ENCODE measurements around the gene HID1. TPM values are rescaled to one million over a fixed set of nuclear protein-coding genes. Genes with fewer than 3 reads are reported as not detected.

Gene HID1
- total RNA-seq, 1 donor from 2014 or later: 2.6 TPM

GRCh38 chr17:74949455-74950115 is 23.0 kb downstream of the HID1 start:
- no peaks in the 10 kb centered on the region for H4K20me1 ChIP-seq (ENCODE audit: insufficient read depth, low read length)
- DNase-seq (ENCODE audit: low read depth) (no peak), FAIRE-seq (no peak)
- no peaks in the 10 kb centered on the region for H3K36me3 ChIP-seq (ENCODE audit: insufficient read depth, low read length)
- no peak overlapping the region for H3K4me3 Mint-ChIP-seq (ENCODE audit: unreplicated experiment)
- H3K4me3 ChIP-seq (ENCODE audit: insufficient read depth, low read depth, low read length): no peak overlapping the region
- H3K27me3 ChIP-seq (ENCODE audit: insufficient read depth, low read length): peaks cover 8% of the 10 kb centered on the region
- H2AFZ ChIP-seq (ENCODE audit: low read depth, low read length): no peak overlapping the region
- H3K4me2 ChIP-seq (ENCODE audit: low read length): no peak overlapping the region
- no peaks in the 10 kb centered on the region for H3K4me1 ChIP-seq (ENCODE audit: insufficient read depth, low read length)
- H3K27me3 Mint-ChIP-seq (ENCODE audit: low read depth, unreplicated experiment): peaks cover 46% of the 10 kb centered on the region
- no peak overlapping the region for H3K27ac Mint-ChIP-seq (ENCODE audit: unreplicated experiment)
- peaks cover 2% of the 10 kb centered on the region for H3K36me3 Mint-ChIP-seq (ENCODE audit: low read depth, unreplicated experiment)
- TF ChIP-seq, protein P1, sequence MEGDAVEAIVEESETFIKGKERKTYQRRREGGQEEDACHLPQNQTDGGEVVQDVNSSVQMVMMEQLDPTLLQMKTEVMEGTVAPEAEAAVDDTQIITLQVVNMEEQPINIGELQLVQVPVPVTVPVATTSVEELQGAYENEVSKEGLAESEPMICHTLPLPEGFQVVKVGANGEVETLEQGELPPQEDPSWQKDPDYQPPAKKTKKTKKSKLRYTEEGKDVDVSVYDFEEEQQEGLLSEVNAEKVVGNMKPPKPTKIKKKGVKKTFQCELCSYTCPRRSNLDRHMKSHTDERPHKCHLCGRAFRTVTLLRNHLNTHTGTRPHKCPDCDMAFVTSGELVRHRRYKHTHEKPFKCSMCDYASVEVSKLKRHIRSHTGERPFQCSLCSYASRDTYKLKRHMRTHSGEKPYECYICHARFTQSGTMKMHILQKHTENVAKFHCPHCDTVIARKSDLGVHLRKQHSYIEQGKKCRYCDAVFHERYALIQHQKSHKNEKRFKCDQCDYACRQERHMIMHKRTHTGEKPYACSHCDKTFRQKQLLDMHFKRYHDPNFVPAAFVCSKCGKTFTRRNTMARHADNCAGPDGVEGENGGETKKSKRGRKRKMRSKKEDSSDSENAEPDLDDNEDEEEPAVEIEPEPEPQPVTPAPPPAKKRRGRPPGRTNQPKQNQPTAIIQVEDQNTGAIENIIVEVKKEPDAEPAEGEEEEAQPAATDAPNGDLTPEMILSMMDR (IDR thresholded peaks at IDR 0.05; ENCODE audit: insufficient read depth, low read depth, low read length): no peak
- no peak for TF ChIP-seq EZH2 (IDR thresholded peaks at IDR 0.05; ENCODE audit: insufficient read depth, low read length)
- no peaks in the 10 kb centered on the region for H3K4me1 Mint-ChIP-seq (ENCODE audit: low read depth, unreplicated experiment)
- no peak overlapping the region for H3K9ac ChIP-seq (ENCODE audit: low read length)
- H3K27ac ChIP-seq (ENCODE audit: low read depth, low read length): no peak overlapping the region
- no peaks in the 10 kb centered on the region for H3K79me2 ChIP-seq (ENCODE audit: insufficient read depth, low read length)
- H3K9me3 ChIP-seq (ENCODE audit: insufficient read depth, low read depth, low read length): no peaks in the 10 kb centered on the region
- H3K9me3 Mint-ChIP-seq (ENCODE audit: unreplicated experiment): no peaks in the 10 kb centered on the region

DNA sequence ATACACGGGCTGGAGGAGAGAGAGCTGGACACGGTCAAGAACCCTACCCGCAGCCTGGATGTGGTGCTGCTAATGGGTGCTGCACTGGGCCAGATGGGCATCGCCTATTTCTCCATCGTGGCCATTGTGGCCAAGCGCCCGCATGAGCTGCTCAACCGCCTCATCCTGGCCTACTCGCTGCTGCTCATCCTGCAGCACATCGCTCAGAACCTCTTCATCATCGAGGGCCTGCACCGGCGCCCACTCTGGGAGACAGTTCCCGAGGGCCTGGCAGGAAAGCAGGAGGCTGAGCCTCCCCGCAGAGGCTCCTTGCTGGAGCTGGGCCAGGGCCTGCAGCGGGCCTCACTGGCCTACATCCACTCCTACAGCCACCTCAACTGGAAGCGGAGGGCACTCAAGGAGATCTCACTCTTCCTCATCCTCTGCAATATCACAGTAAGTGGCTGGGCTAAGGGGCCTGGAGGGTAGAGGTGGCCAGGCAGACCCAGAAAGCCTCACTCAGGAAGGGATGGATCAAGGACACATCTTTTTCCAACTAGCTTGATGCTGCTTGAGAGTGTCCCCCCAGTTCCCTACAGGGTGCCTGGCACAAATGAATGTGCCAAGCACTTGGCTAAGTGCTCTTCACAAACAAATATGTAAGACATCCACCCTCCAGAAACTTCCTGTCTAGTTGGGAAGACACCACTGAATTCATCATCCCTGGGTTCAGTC is 25.4 kb downstream of the HID1 start:
- no peak for DNase-seq (ENCODE audit: low read depth)
- Mint-ChIP-seq H3K4me1 (ENCODE audit: low read depth, unreplicated experiment) (no peaks in the 10 kb centered on the region), H3K4me3 (ENCODE audit: unreplicated experiment) (no peak overlapping the region), H3K27ac (ENCODE audit: unreplicated experiment) (no peak overlapping the region), H3K27me3 (ENCODE audit: low read depth, unreplicated experiment) (peaks cover 54% of the 10 kb centered on the region), H3K36me3 (ENCODE audit: low read depth, unreplicated experiment) (peaks cover 2% of the 10 kb centered on the region), H3K9me3 (ENCODE audit: unreplicated experiment) (no peaks in the 10 kb centered on the region)
- no peak for TF ChIP-seq EZH2 (IDR thresholded peaks at IDR 0.05; ENCODE audit: insufficient read depth, low read length)
- TF ChIP-seq, protein P1 (IDR thresholded peaks at IDR 0.05; ENCODE audit: insufficient read depth, low read depth, low read length): no peak
- no peak overlapping the region for H3K27ac ChIP-seq (ENCODE audit: low read depth, low read length)
- H3K27me3 ChIP-seq (ENCODE audit: insufficient read depth, low read length): peaks cover 14% of the 10 kb centered on the region
- H3K4me3 ChIP-seq (ENCODE audit: insufficient read depth, low read depth, low read length): no peak overlapping the region
- no peaks in the 10 kb centered on the region for H3K79me2 ChIP-seq (ENCODE audit: insufficient read depth, low read length)
- H3K9ac ChIP-seq (ENCODE audit: low read length): no peak overlapping the region
- H3K36me3 ChIP-seq (ENCODE audit: insufficient read depth, low read length): no peaks in the 10 kb centered on the region
- no peaks in the 10 kb centered on the region for H3K4me1 ChIP-seq (ENCODE audit: insufficient read depth, low read length)
- no peak overlapping the region for H3K4me2 ChIP-seq (ENCODE audit: low read length)
- no peak for FAIRE-seq
- no peak overlapping the region for H2AFZ ChIP-seq (ENCODE audit: low read depth, low read length)
- H4K20me1 ChIP-seq (ENCODE audit: insufficient read depth, low read length): no peaks in the 10 kb centered on the region
- H3K9me3 ChIP-seq (ENCODE audit: insufficient read depth, low read depth, low read length): no peaks in the 10 kb centered on the region

- no peak overlapping the region for H3K4me3 ChIP-seq (ENCODE audit: insufficient read depth, low read depth, low read length)
- H3K27me3 ChIP-seq (ENCODE audit: insufficient read depth, low read length): peaks cover 14% of the 10 kb centered on the region
- no peak overlapping the region for H2AFZ ChIP-seq (ENCODE audit: low read depth, low read length)
- no peaks in the 10 kb centered on the region for H3K9me3 ChIP-seq (ENCODE audit: insufficient read depth, low read depth, low read length)
- Mint-ChIP-seq H3K36me3 (ENCODE audit: low read depth, unreplicated experiment) (peaks cover 2% of the 10 kb centered on the region), H3K27ac (ENCODE audit: unreplicated experiment) (no peak overlapping the region), H3K9me3 (ENCODE audit: unreplicated experiment) (no peaks in the 10 kb centered on the region), H3K27me3 (ENCODE audit: low read depth, unreplicated experiment) (peaks cover 59% of the 10 kb centered on the region), H3K4me3 (ENCODE audit: unreplicated experiment) (no peak overlapping the region), H3K4me1 (ENCODE audit: low read depth, unreplicated experiment) (no peaks in the 10 kb centered on the region)
- H3K79me2 ChIP-seq (ENCODE audit: insufficient read depth, low read length): no peaks in the 10 kb centered on the region
- no peak for TF ChIP-seq EZH2 (IDR thresholded peaks at IDR 0.05; ENCODE audit: insufficient read depth, low read length)
- TF ChIP-seq, protein P1 (IDR thresholded peaks at IDR 0.05; ENCODE audit: insufficient read depth, low read depth, low read length): no peak
- no peak overlapping the region for H3K9ac ChIP-seq (ENCODE audit: low read length)
- no peak overlapping the region for H3K4me2 ChIP-seq (ENCODE audit: low read length)
- H3K27ac ChIP-seq (ENCODE audit: low read depth, low read length): no peak overlapping the region
- no peaks in the 10 kb centered on the region for H3K36me3 ChIP-seq (ENCODE audit: insufficient read depth, low read length)
- H3K4me1 ChIP-seq (ENCODE audit: insufficient read depth, low read length): no peaks in the 10 kb centered on the region
- no peak for DNase-seq (ENCODE audit: low read depth)
- FAIRE-seq: no peak
- H4K20me1 ChIP-seq (ENCODE audit: insufficient read depth, low read length): no peaks in the 10 kb centered on the region
Measured at GRCh38 chr17:74946641-74947040, 25.9 kb downstream of the HID1 start.
